ENCODE measurements around the gene GRHL1. TPM values are rescaled to one million over a fixed set of nuclear protein-coding genes. Genes with fewer than 3 reads are reported as not detected.
A peak's percentile ranks its signal among the peaks of the same experiment; 100 is the strongest.

GRHL1 gene
- total and polyA plus RNA-seq, 9 of the 15 experiments (the other 6 are each of a cell fraction or from before 2014, with no cell fraction given) = 1.7 to 6.1 (median 4.7) TPM

- Histone ChIP-seq H3K79me2 (ENCODE audit: control insufficient read depth, insufficient read depth, low read length) (no peaks in the 10 kb centered on the region), H3K4me1 (replicated peaks in 1 of 2; ENCODE audit: control insufficient read depth in 2 of 2, insufficient read depth in 2 of 2, low read length in 2 of 2) (peaks cover 6 to 18% of the 10 kb centered on the region in 2 experiments; a peak in 4 of 5 replicates), H4K20me1 (replicated peaks; ENCODE audit: control insufficient read depth, insufficient read depth, low read length) (no peaks in the 10 kb centered on the region), H3K4me3 (no peak overlapping the region), H3K9ac (ENCODE audit: insufficient read depth in 1 of 2, low read depth in 2 of 2, low read length in 2 of 2) (no peak overlapping the region), H3K9me1 (ENCODE audit: control insufficient read depth, insufficient read depth, low read length) (peaks cover 3% of the 10 kb centered on the region), H3K9me3 (replicated peaks; ENCODE audit: control insufficient read depth, insufficient read depth, low read depth, low read length) (no peaks in the 10 kb centered on the region), H3K36me3 (ENCODE audit: control insufficient read depth, insufficient read depth, low read length) (peaks cover 3% of the 10 kb centered on the region; the same call in 1 of the 3 replicates), H3K27me3 (ENCODE audit: control insufficient read depth in 2 of 2, insufficient read depth in 2 of 2, low read length in 2 of 2) (no peaks in the 10 kb centered on the region), H3K27ac (ENCODE audit: extremely low read depth, low read depth, low read length) (no peak overlapping the region), H2AFZ (ENCODE audit: low read depth, low read length) (no peak overlapping the region), H3K4me2 (ENCODE audit: insufficient read depth, low read length) (no peak overlapping the region)
- 66% methylated on average over 9 of the region's 9 CpGs for WGBS (ENCODE audit: insufficient coverage, low coverage, missing lambda C conversion rate)
- ATAC-seq = no peak
- ChIA-PET POLR2A (interaction anchor here (0.6 to 1.2 kb wide), 4 partner anchors 14 to 109 kb away, joined by 3 to 5 read pairs (median 4); no protein-coding TSS in a partner anchor), CTCF (ENCODE audit: low intra/inter-chr PET ratio) (no interaction called here)
- intact Hi-C loops (cut with micrococcal nuclease) = no loop called here
- no peak for DNase-seq (ENCODE audit: extremely low read depth in 1 of 4, low spot score in 3 of 4)
- in situ Hi-C loops (cut with MboI) = no loop called here
- FAIRE-seq = no peak
- BruUV-seq (replicated peaks) = no TSS peak
- no peak for TF ChIP-seq CREB5 (CRISPR knock-in tag; IDR thresholded peaks at IDR 0.05)
- peak; percentile 39; the same call in 1 of the 2 replicates for TF ChIP-seq POLR2G (IDR thresholded peaks at IDR 0.05; ENCODE audit: low read depth, low read length)
- TF ChIP-seq SAFB2 (IDR thresholded peaks at IDR 0.05; ENCODE audit: borderline replicate concordance, low read depth, low read length, severe bottlenecking) = no peak
Measured at GRCh38 chr2:9937968-9938367, 13.5 kb upstream of the GRHL1 start.

All from K562 (cell line).